ENCODE results near the gene SARNP.
A peak's percentile ranks its signal among the peaks of the same experiment; 100 is the strongest.

The SARNP gene

GRCh38 chr12:55721601-55722213, 95.8 kb downstream of the SARNP start:
- in situ Hi-C loops (cut with MboI; ENCODE audit: low sequenced_read_pairs, unreplicated experiment) = no loop called here
- DNase-seq (ENCODE audit: low spot score) = no peak
- no peak for TF ChIP-seq CTCF (IDR thresholded peaks at IDR 0.05; ENCODE audit: borderline replicate concordance, control extremely low read depth, extremely low read depth, insufficient read depth, missing control alignments)

- DNase-seq (ENCODE audit: low spot score) = no peak
- in situ Hi-C loops (cut with MboI; ENCODE audit: low sequenced_read_pairs, unreplicated experiment) = no loop called here
- TF ChIP-seq CTCF (IDR thresholded peaks at IDR 0.05; ENCODE audit: borderline replicate concordance, control extremely low read depth, extremely low read depth, insufficient read depth, missing control alignments) = peak; percentile 35
These were observed 96.6 kb downstream of the SARNP start for GRCh38 chr12:55720894-55721444.

GRCh38 chr12:55720071-55720564, 97.4 kb downstream of the SARNP start, which contains the start of gene RDH5:
Gene RDH5 (plus strand): TSS chr12:55720393. CDS start chr12:55721185, 792 bp downstream.
- no peak for DNase-seq (ENCODE audit: low spot score)
- TF ChIP-seq CTCF (IDR thresholded peaks at IDR 0.05; ENCODE audit: borderline replicate concordance, control extremely low read depth, extremely low read depth, insufficient read depth, missing control alignments) = no peak
- in situ Hi-C loops (cut with MboI; ENCODE audit: low sequenced_read_pairs, unreplicated experiment) = no loop called here

- DNase-seq (ENCODE audit: low spot score) = no peak
- in situ Hi-C loops (cut with MboI; ENCODE audit: low sequenced_read_pairs, unreplicated experiment) = no loop called here
- no peak for TF ChIP-seq CTCF (IDR thresholded peaks at IDR 0.05; ENCODE audit: borderline replicate concordance, control extremely low read depth, extremely low read depth, insufficient read depth, missing control alignments)
These were observed 98.2 kb downstream of the SARNP start for GRCh38 chr12:55719371-55719770.

- DNase-seq (ENCODE audit: low spot score) = no peak
- in situ Hi-C loops (cut with MboI; ENCODE audit: low sequenced_read_pairs, unreplicated experiment) = no loop called here
- no peak for TF ChIP-seq CTCF (IDR thresholded peaks at IDR 0.05; ENCODE audit: borderline replicate concordance, control extremely low read depth, extremely low read depth, insufficient read depth, missing control alignments)
These were observed 98.8 kb downstream of the SARNP start for GRCh38 chr12:55718624-55719275.

GRCh38 chr12:55718015-55718414, 99.5 kb downstream of the SARNP start:
- in situ Hi-C loops (cut with MboI; ENCODE audit: low sequenced_read_pairs, unreplicated experiment) = no loop called here
- no peak for TF ChIP-seq CTCF (IDR thresholded peaks at IDR 0.05; ENCODE audit: borderline replicate concordance, control extremely low read depth, extremely low read depth, insufficient read depth, missing control alignments)
- DNase-seq (ENCODE audit: low spot score) = no peak

Data from GM13976 (cell line).